GM18511 (cell line): ENCODE results near the gene CDK9.
A peak's percentile ranks its signal among the peaks of the same experiment; 100 is the strongest.
"Not testable (repeated sequence)": the region's sequence is repeated elsewhere in the genome, so short reads cannot be mapped to it uniquely, and the experiment has no call there.

ENCODE experiments used
- ATAC-seq: cut with Tn5 transposase; IDR thresholded peaks from one replicate; pipeline ENCODE4 v1.9.1; 2021; ENCODE audit warnings: mild to moderate bottlenecking, moderate library complexity; ENCODE audit not compliant: unreplicated experiment

The CDK9 gene

DNA sequence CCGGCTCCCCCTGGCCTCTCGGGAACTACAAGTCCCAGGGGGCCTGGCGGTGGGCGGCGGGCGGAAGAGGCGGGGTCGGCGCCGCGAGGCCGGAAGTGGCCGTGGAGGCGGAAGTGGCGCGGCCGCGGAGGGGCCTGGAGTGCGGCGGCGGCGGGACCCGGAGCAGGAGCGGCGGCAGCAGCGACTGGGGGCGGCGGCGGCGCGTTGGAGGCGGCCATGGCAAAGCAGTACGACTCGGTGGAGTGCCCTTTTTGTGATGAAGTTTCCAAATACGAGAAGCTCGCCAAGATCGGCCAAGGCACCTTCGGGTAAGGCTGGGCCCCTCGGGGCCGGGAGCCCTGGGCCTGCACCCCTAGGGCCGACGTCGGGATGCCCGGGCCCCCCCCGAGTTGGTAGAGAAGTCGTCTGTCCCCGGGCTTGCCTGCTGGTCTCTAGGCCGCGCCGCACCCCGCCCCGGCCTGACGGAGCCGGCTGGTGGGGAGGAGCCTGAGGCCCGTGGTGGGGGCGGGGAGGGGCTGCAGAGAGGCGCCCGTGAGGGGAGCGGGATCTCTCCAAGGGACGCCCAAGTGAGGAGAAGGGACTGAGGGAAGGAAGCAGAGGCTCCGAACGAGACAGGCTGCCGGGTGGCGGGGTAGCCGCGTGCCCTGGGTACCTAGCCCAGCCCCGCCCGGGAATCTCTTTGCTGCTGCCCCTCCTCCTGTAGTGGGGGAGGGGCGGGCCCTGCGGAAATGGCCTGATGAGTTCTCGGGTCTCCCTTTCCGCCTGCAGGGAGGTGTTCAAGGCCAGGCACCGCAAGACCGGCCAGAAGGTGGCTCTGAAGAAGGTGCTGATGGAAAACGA is at the start of gene CDK9:
Gene CDK9, plus strand, starts transcription at position 102 of the 840 bp plus-strand sequence. Its CDS starts 115 bp downstream, at position 217.
- peak; percentile 69 for ATAC-seq

DNA sequence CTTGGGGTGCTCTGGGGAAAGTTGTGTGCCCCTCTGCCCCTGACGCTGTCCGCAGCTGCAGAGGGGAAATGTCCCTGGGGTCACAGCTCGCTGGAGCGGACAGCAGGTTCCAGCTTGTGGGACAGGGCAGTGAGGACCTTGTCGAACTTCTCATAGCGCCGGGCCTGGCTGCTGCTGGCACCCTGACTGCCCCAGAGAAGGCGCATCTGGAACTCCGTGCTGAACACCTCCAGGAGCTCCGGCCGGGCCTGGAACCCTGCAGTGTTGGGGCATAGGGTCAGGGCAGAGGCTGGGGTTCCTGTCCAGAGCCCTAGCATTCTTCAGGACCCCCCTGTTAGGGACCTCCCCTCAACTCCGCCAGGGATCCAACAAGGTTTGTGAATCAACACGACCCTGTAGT is 47.2 kb upstream of the CDK9 start:
- ATAC-seq, result no peak

- no peak for ATAC-seq
Measured at GRCh38 chr9:127739614-127740330, 46.1 kb upstream of the CDK9 start.

DNA sequence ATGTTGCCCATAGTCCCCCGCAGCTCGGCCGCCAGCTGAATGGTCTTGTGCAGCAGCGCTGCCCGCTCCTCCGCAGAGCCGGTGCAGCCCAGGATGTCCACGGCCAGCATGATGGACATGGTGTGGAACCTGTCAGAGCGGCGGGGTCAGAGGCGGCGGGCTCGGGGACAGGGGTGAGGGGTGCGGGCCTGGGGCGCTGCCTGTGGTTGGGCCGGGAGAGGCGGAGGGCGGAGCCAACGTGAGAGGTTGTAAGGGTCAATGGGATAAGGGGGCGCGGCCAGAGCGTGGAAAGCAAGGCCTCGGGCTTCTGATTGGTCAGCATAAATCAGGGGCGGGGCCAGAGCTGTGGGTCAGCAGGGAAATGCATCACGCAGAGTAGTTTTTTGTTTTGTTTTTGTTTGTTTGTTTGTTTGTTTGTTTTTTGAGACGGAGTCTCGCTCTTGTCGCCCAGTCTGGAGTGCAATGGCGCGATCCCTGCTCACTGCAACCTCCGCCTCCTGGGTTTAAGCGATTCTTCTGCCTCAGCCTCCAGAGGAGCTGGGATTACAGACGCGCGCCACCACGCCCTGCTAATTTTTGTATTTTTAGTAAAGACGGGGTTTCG is 43.9 kb upstream of the CDK9 start:
- no peak for ATAC-seq

DNA sequence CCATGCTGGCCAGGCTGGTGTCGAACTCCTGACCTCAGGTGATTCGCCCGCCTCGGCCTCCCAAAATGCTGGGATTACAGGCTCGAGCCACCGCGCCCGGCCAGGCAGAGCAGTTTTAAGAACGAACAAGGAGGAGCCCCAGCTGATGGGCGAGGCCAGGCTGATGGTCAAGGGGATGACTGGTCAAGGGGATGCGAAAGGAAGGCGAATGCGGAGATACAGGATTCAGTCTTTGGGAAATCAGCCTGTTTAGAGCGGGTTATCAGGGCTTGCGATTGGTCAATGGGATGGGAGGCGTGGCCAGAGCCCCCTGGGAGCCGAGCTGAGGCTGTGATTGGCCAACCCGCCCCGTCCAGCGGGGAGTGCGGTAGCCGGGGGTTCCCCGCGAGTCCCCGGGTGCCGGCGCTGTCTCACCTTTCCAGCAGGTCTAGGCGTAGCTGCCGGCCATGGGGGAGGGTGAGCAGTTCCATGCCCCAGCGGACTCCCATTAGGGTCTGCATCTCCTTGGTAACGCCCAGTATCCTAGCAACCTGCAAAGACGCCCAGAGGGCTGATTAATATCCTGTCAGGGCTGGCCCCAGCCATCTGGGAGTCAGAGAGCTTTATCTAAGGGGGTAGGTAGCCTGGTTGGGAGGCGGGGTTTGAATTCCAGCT is 43.3 kb upstream of the CDK9 start:
- no peak for ATAC-seq

GRCh38 chr9:127744398-127745110 is 41.3 kb upstream of the CDK9 start:
- no peak for ATAC-seq

- ATAC-seq, result no peak
Measured at GRCh38 chr9:127746959-127747569, 38.8 kb upstream of the CDK9 start.

GRCh38 chr9:127749090-127749787 is 36.6 kb upstream of the CDK9 start:
- no peak for ATAC-seq

DNA sequence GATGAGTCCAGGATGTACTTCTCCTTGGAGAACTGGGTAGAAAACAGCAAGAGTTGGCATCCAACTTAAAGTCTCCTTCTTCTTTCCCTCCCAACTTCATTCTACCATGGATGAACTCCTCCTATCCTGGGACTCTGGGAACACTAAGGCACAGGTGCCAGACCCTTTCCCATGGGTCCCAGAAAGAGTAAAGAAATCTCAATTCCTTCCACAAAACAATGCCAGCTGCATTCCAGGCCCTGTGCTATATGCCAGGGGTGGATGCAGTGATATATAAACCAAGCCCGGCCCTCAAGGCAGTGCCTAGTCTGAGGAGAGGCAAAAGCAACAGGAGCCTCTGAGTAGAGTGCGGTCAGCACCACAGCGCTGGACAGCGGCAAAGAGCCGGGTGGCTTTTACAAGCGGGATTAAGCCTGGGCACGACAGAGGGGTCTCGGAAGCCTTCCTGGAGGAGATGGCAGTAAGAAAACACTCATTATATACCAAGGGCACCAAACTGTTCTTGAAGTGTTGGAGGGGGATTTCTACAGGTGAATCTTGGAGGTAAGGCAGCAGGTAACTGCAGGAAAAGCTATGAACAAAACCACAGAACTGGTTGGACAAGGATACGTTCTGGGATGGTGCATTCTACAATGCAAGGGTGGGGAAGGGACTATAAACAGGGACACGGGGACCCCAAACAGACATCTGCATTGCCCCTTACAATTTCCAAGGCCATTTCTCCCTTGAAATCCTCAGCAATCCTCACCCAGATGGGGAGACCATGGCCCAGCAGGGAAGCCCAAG is 34.4 kb upstream of the CDK9 start:
- ATAC-seq, result no peak

- ATAC-seq, result no peak
Measured at GRCh38 chr9:127753148-127753547, 32.7 kb upstream of the CDK9 start.

DNA sequence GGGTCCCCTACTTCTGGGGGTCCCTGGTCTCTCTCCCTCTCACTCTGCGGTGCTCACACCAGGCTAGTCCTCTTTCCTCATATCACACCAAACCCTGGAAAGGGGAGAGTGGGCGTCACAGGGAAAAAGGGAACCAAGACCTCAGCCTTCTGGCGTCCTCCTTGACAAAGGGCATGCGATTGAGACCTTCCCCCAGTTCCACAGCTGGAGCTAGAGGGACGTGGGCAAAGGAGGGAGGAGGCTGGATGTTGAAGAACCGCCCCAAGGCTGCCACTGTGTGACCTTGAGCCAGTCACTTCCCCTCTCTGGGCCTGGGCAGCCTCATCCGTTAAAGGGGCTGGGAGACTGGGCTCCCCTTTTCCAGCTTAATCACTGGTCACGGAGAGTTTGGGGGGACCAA is 32.2 kb upstream of the CDK9 start:
- ATAC-seq, result no peak

GRCh38 chr9:127754099-127755060 is 31.5 kb upstream of the CDK9 start:
- ATAC-seq, result no peak

DNA sequence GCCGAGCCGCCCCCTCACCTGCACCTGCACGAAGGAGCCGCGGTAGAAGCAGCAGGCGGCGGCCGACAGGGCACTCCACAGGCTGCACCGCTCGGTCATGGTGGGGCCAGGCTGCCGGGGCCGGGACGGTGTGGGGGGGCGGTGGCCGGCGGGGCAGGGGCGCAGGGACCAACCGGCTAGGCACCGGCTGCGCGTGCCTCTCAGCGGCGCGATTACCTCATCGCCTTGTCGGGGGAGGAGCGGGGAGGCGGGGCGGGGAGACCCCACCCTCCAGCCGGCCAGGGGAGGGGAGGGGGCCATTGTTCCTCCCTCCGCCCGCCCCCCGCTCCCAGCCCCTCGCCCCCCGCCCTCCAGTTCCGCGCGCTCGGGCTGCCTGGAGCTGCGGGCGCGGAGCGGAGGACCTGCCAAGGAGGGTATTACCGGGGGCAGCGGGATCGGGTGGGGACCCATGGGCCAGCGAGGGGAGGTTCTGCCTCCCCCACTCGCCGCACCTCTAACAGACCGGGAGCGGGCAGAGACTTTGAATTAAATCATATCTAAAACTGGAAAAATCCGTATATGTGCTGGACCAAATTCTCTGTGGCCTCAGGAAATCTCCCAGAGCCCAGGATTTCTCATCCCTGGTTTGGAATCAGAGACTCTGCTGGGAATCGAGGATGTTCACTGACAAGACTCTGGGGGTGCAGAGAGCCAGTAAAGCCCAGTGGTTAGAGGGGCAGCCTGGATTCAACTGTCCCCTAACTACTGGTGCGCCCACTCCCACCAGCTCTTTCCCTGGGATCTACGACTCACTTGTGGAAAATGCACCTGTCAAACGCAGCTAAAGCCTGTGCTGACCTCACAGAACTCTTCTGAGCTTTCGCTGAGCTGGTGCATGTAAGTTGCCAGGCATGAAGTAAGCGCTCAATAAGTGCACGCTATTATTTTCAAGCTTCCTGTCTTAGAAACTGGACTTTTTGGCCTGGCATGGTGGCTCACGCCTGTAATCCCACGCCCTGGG is 30.5 kb upstream of the CDK9 start:
- no peak for ATAC-seq

GRCh38 chr9:127756233-127756632 is 29.6 kb upstream of the CDK9 start:
- no peak for ATAC-seq

DNA sequence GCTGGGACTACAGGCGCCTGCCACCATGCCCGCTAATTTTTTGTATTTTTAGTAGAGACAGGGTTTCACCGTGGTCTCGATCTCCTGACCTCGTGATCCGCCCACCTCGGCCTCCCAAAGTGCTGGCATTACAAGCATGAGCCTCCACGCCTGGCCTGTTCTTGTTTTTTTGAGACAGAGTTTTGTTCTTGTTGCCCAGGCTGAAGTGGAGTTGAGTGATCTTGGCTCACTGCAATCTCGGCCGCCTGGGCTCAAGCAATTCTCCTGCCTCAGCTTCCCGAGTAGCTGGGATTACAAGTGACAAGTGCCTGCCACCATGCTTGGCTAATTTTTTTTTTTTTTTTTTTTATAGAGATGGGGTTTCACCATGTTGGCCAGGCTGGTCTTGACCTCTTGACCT is 29.1 kb upstream of the CDK9 start:
- ATAC-seq, result not testable (repeated sequence)

DNA sequence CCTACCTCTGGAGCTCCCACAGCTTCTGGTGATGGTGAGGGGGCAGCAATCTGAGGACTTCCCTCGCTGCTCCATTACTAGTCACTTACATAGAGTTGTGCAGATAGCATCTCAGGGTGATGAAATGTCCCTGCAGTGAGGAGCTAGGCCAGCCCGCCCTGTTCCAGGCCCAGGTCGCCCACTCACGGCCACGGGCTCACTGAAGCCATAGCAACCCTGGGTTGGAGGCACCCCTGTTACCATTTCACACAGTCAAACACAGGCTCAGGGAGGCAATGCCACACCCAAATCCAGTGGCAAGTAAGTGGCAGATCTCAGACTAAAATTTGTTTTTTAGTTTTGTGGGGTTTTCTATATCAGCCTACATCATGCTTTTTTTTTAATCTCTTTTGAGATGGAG is 27.0 kb upstream of the CDK9 start:
- no peak for ATAC-seq

DNA sequence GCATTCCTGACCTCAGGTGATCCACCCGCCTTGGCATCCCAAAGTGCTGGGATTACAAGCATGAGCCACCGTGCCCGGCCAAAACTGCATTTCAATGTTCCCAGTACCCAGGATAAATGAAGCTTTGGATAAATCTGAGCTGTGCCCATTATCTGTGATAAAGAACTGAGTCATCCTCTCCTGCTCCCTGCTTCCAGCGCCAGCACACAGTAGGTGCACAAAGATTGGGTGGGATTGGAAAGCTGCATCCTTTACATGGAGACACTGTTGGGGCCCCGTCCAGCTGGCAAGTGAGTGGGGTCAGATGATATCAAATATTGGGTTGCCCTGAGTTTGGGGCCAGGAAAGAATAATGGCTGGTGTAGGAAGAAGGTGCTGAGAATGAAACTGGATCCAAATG is 24.8 kb upstream of the CDK9 start:
- no peak for ATAC-seq
